Left colon (tissue), 2 donors: ENCODE results near the gene FNTB. TPM values are rescaled to one million over a fixed set of nuclear protein-coding genes. Genes with fewer than 3 reads are reported as not detected.

Experiments
- ATAC-seq: fragments of 200-7000 bp; cut with Tn5 transposase; one replicate; pipeline ENCODE4 v1.9.1; 2020; ENCODE audit warnings: mild to moderate bottlenecking, moderate library complexity
- DNase-seq, 2 donors: peaks; one replicate each; pipeline ENCODE4 v3.0.0-alpha.2; 2020
- intact Hi-C, 2 donors: fragments of 100-400 bp; cut with DNase I in 1 of 2; cut with micrococcal nuclease in 1 of 2; formaldehyde crosslinking; loops; one replicate each; pipeline versions ENCODE4 v1.11.2 to v1.14.0; 2022; cut with DNase I, micrococcal nuclease
- microRNA-seq, 2 donors: library from miRNA; unstranded; fragments of <30 nt; microRNA quantifications; one replicate each; pipeline versions ENCODE4 v1.1.0 to v1.2.0, GENCODE V29; 2020
- total RNA-seq, 2 donors: library from RNA; stranded (reverse); fragmentation: NEBNext Ultra II Directional; extraction: Animal tissue kit (Norgen Biotek cat#: 25700); gene quantifications; one replicate each; pipeline ENCODE4 v1.2.1, GENCODE V29; 2021
- donor health status: DM: no; HTN: no; CAD: no.
- donor health status: DM: yes; HTN: yes; CAD: no.

Gene FNTB
- total RNA-seq, 2 donors from 2014 or later, result 11.0 to 14.2 TPM

- intact Hi-C loops, result no loop called here
- DNase-seq, result no peak
- ATAC-seq, result no peak
These were observed 111.9 kb downstream of the FNTB start for GRCh38 chr14:65098586-65098985.

DNA sequence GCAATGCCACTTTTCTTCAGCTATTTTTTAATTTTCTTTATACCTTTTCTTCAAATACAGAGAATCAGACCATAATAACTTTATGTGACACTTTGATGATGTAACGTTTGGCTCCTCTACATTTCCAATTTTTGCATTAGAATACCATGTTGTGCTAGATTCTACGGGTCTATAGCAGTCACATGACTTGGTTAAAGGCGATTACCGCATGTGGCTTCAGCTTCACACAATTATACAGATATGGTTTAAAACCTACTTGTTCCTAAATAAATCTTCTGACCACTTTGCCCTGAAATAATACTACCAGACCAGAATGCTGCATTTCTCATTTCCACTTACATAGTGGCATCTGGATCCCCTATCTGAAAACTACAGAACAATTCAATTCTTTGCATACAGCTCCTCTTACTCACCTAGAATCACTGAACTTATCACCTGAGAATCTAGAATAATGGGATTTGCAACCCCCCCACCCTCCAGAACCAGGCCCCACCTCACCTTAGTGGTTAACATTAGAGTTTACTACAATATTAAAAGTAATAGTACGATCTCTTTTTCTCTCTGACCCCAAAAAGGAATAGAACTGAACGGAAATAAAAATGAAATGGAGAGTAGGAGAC, 114.3 kb downstream of the FNTB start:
- intact Hi-C loops, result no loop called here

DNA sequence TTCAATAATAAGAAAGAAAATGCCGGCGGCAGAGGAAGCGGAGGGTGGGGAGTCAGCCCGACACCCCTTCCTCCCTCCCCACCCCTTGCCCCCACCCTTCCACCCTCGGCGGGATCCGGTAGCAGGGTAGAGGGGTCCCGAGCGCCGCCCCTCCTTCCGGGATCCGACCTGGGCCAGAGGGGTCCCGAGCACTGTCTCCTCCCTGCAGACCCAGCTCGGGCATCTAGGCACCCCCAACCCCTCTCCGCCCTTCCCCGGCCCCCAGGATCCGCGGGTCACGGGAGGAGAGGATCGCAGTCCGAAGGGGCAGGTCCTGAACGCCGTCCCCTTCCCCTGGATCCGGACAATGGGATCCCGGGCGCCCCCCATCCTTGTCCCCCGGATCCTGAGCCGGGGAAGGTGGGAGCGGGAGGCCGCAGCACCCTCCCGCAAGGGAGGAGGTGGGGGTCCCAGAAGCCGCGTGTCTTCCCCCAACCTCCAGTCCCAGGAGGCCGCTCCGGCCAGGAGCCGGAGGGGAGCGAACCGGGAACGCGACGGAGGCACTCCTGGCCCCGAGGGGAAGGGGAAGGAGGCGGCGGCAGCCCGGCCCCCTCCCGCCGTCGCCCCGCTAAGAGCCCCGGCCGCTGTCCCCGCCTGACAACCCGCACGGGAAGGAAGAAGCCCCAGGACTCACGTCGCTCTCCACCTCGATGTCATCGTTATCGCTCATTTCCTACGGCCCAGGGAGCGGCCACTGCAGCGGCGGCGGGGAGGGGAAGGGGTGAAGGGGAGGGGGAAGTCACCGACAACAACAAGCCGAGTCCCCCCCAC, 115.1 kb downstream of the FNTB start:
- intact Hi-C loops, result no loop called here
- DNase-seq, result peak; percentile 48 to 56
- ATAC-seq, result peak; percentile 33

More for the DNA sequence above, 114.3 kb downstream of the FNTB start:
- ATAC-seq (no peak), DNase-seq (no peak)

GRCh38 chr14:65102441-65103149, 115.9 kb downstream of the FNTB start, which contains the start of gene MAX:
MAX (minus strand) TSS chr14:65102517; CDS start chr14:65102339, 178 bp downstream.
- intact Hi-C loops, result no loop called here
- ATAC-seq, result peak; percentile 85
- DNase-seq, result peak; percentile 97 to 99

DNA sequence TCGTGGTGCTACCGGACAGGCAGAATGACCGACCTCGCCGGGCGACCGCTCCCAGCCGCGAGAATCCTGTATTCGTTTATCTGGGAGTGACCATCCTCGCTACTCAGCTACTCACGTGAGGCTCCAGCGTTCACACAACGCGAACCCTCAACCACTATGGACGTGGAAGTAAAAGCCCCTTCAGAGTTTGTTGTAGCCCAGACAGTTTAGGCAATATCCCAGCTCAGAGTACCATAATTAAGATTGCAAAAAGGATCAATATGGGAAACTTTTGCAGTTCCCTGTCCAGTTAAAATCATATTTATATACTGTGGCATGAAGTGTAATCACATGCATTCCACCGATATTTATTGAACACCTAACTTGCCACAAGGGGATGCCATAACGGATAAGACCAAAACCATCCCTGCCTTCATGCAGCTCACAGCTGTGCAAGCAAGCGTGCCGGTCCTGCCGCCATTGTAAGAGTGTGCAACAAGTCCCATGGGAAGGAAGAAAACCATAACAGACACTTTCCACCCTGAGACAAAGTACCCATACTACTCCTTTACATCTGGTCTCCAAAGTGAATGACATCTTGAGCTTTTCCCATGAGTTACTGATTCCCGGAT, 116.6 kb downstream of the FNTB start:
- no peak for ATAC-seq
- intact Hi-C loops, result no loop called here
- DNase-seq, result peak in 1 of 2 donors; percentile 34

- DNase-seq, result peak in 1 of 2 donors; percentile 52
- intact Hi-C loops, result no loop called here
These were observed 118.1 kb downstream of the FNTB start for GRCh38 chr14:65104791-65105190.

DNA sequence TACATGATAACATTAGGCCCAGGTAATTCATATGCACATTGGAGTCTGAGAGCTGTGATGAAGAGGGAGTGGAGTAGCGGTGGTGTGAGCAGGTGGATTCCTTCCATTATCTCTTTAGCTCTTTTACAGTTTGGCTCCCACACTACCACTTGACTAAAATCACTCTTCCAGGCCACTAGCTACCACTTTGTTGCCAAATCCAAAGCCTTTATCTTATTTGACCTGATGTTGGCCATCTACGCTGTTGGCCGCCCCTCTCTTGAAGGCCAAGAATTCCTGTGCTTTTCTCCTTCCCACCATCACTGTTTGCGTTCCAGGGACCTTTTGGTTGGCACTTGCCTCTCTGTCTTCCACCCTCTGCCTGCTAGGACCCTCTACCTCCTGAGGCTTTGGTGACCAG, 119.6 kb downstream of the FNTB start:
- no peak for ATAC-seq
- DNase-seq, result no peak
- intact Hi-C loops, result no loop called here

More at GRCh38 chr14:65104791-65105190, 118.1 kb downstream of the FNTB start:
- peak; percentile 49 for ATAC-seq

GRCh38 chr14:65106736-65107135, 120.0 kb downstream of the FNTB start:
- DNase-seq (no peak), ATAC-seq (no peak)
- intact Hi-C loops, result no loop called here

- intact Hi-C loops, result no loop called here
- DNase-seq (no peak), ATAC-seq (no peak)
These were observed 120.5 kb downstream of the FNTB start for GRCh38 chr14:65107200-65107599.

DNA sequence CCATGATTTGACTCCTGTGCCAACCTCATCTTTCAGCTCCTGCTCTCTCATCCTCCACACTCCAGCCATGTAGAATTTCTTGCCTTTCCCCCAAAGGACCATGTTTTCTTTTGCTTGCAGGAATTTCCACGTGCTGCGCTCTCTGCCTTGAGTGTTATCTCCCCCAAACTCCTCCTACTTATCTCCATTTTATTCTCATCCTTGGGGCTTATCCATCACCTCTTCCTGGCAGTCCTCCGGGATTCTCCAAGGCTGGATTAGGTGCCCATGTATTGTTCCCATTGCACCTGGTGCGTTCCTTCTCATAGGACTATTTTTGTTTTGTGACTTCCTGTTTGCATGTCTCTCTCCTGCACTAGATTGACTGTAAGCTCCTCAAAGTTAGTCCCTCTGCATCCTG, 122.7 kb downstream of the FNTB start:
- intact Hi-C loops, result no loop called here
- ATAC-seq, result no peak
- no peak for DNase-seq

DNA sequence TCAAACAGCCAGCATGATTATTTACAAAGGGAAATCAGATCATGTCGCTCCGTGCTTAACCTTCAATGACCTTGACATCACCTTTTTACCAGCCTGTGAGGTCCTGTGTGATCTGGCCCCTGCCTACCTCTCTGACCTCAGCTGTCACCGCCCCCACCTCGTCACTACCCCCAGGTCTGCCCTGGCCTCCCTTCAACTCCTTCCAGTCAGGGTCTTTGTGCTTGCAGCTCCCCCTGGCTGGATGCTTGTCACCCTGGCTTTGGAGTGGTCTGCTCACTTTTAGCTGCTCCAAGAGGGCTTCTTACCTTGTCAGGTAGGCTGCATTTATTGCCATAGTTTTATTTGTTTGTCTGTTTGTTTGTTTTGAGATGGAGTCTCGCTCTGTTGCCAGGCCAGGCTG, 123.8 kb downstream of the FNTB start:
- DNase-seq (no peak), ATAC-seq (no peak)
- intact Hi-C loops, result no loop called here

Small RNA genes lying within 50 kb of the gene (microRNA-seq; reads per million reads assigned to microRNA genes)
- 0 reads per million in 2 donors for gene MIR4706

Other genes with a start within 250 kb of the FNTB start
- gene SPTB, start 107.0 kb upstream of the FNTB start, total RNA-seq, result under 1 TPM; 0.34 to 0.42 TPM
- gene CHURC1, start 72.4 kb upstream of the FNTB start, total RNA-seq, result 10 to 100 TPM; 48.6 to 50.8 TPM
- gene GPX2, start 44.1 kb upstream of the FNTB start, total RNA-seq, result 100 to 1,000 TPM; 172 to 672 TPM
- 10 to 100 TPM; 25.9 to 40.3 TPM for gene RAB15, start 14.6 kb upstream of the FNTB start, total RNA-seq
- gene MAX, start 115.6 kb downstream of the FNTB start, total RNA-seq, result 100 to 1,000 TPM in 1 of 2 donors, 10 to 100 TPM in 1; 95.5 to 137 TPM